Measurements from ENCODE around the gene HHAT.

- no peak for TF ChIP-seq CTCF (IDR thresholded peaks at IDR 0.05; ENCODE audit: low read length)
- TF ChIP-seq EZH2 (IDR thresholded peaks at IDR 0.05; ENCODE audit: borderline replicate concordance, low read length): no peak
Measured at GRCh38 chr1:210321552-210321951, 7.2 kb upstream of the HHAT start.

Data from OCI-LY1 (cell line).